Mononuclear cell (primary cell): ENCODE data around the gene KDM6A. TPM values are rescaled to one million over a fixed set of nuclear protein-coding genes. Genes with fewer than 3 reads are reported as not detected.
"Not testable (repeated sequence)": the region's sequence is repeated elsewhere in the genome, so short reads cannot be mapped to it uniquely, and the experiment has no call there.

Experiments used
- H3K27me3 ChIP-seq: 2 replicates; pipeline ENCODE4 v1.6.0; 2011; ENCODE audit warnings: low read length, control low read depth; ENCODE audit not compliant: insufficient read depth
- H3K4me1 ChIP-seq: 2 replicates; pipeline ENCODE4 v1.5.1; 2011; ENCODE audit warnings: mild to moderate bottlenecking, low read length, control low read depth; ENCODE audit not compliant: insufficient read depth
- H3K4me3 ChIP-seq: 2 replicates; pipeline ENCODE4 v1.5.1; 2011; ENCODE audit warnings: mild to moderate bottlenecking, low read length, moderate library complexity
- H3K9me3 ChIP-seq: 2 replicates; pipeline ENCODE4 v1.5.1; 2011; ENCODE audit warnings: low read depth, mild to moderate bottlenecking, control low read depth, low read length
- total RNA-seq: library from RNA; depleted of rRNA; stranded (reverse); fragments of >200 nt; gene quantifications from one replicate; pipeline ENCODE4 v1.2.3, GENCODE V29; 2012

Gene KDM6A
- total RNA-seq, 1 donor, result 115 TPM

GRCh38 chrX:44980403-44980802, 107.4 kb downstream of the KDM6A start:
- H3K4me1 ChIP-seq, result no peaks in the 10 kb centered on the region
- no peak overlapping the region for H3K4me3 ChIP-seq
- no peaks in the 10 kb centered on the region for H3K27me3 ChIP-seq
- H3K9me3 ChIP-seq, result no peaks in the 10 kb centered on the region

GRCh38 chrX:44980883-44981282, 107.9 kb downstream of the KDM6A start:
- Histone ChIP-seq H3K4me3 (no peak overlapping the region), H3K4me1 (no peaks in the 10 kb centered on the region), H3K27me3 (no peaks in the 10 kb centered on the region), H3K9me3 (no peaks in the 10 kb centered on the region)

DNA sequence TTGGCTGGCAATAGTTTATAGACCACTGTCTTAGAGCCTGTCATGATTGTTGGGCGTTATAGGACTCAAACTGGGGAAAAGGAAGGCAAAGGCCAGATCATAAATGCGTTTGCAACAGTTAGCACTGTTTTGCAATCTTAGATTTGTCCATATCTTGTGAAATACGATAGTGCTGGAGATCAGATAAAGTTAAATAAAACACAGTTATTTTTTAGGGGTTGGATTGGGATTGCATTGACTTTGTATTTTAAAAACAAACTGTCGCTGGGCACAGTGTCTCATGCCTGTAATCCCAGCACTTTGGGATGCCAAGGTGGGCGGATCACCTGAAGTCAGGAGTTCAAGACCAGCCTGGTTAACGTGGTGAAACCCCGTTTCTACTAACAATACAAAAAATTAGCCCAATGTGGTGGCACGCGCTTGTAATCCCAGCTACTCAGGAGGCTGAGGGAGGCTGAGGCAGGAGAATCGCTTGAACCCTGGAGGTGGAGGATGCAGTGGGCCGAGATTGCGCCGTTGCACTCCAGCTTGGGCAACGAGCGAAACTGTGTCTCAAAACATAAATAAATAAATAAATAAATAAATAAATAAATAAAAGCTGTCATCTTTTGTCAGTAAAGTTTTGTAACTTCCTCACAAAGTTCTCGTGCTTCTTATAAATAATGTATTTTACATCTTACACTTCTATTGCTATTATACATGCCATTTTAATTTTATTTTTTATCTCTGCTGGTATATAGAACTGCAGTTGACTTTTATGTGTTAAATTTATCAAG, 117.2 kb downstream of the KDM6A start:
- Histone ChIP-seq H3K27me3 (no peaks in the 10 kb centered on the region), H3K9me3 (no peaks in the 10 kb centered on the region), H3K4me3 (no peak overlapping the region), H3K4me1 (peaks cover 4% of the 10 kb centered on the region)

- Histone ChIP-seq H3K4me3 (no peak overlapping the region), H3K4me1 (peaks cover 16% of the 10 kb centered on the region), H3K9me3 (no peaks in the 10 kb centered on the region), H3K27me3 (no peaks in the 10 kb centered on the region)
Observed at GRCh38 chrX:44992775-44993174, 119.8 kb downstream of the KDM6A start.

GRCh38 chrX:44996277-44996676, 123.3 kb downstream of the KDM6A start:
- H3K9me3 ChIP-seq, result no peaks in the 10 kb centered on the region
- H3K27me3 ChIP-seq, result no peaks in the 10 kb centered on the region
- peaks cover 19% of the 10 kb centered on the region for H3K4me1 ChIP-seq
- no peak overlapping the region for H3K4me3 ChIP-seq

- Histone ChIP-seq H3K9me3 (no peaks in the 10 kb centered on the region), H3K4me1 (peaks cover 25% of the 10 kb centered on the region), H3K4me3 (no peak overlapping the region), H3K27me3 (no peaks in the 10 kb centered on the region)
Observed at GRCh38 chrX:44997282-44997812, 124.4 kb downstream of the KDM6A start.

- Histone ChIP-seq H3K4me1 (peaks cover 25% of the 10 kb centered on the region), H3K4me3 (no peak overlapping the region), H3K27me3 (no peaks in the 10 kb centered on the region), H3K9me3 (no peaks in the 10 kb centered on the region)
Observed at GRCh38 chrX:44997888-44998287, 124.9 kb downstream of the KDM6A start.

DNA sequence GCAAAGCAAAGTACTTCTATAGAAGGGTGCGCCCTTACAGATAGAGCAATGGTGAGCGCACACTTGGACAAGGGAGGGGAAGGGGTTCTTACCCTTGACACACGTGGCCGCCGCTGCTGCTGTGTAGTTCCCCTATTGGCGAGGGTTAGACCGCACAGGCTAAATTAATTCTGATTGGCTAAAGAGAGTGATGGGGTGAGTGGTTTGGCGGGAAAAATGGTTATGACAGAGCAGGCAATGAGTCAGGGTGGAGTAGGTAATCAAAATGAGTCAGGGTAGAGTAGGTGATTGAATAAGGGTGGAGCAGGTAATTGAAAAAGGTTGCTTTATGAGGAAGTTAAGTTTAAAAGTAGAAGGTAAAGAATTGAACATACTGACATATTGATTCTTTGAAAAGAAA, 126.2 kb downstream of the KDM6A start:
- not testable (repeated sequence) for H3K9me3 ChIP-seq, H3K4me3 ChIP-seq, H3K27me3 ChIP-seq
- peaks cover 25% of the 10 kb centered on the region for H3K4me1 ChIP-seq

GRCh38 chrX:44999872-45000271, 126.9 kb downstream of the KDM6A start:
- H3K9me3 ChIP-seq, H3K27me3 ChIP-seq, H3K4me3 ChIP-seq: not testable (repeated sequence)
- H3K4me1 ChIP-seq, result peaks cover 25% of the 10 kb centered on the region

DNA sequence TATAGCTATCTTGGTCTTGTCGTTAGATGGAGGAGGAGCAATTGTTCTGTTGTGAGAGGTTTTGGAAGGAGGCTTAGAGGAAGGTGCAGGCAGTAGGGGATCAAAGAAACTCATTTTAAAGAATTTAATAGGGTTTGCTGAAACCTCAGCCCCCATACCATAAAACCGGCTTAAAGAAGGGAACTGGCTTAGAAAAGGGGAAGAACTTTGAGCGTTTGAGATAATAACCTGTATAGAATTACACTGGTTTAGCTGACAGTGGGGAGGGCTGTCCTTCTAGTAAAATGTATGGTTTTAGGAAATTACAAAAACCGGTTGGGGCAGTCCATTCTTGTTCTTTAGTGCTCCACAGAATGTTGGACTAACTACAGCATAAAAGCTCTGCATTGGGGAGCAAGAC, 128.1 kb downstream of the KDM6A start:
- no peaks in the 10 kb centered on the region for H3K27me3 ChIP-seq
- no peaks in the 10 kb centered on the region for H3K9me3 ChIP-seq
- no peak overlapping the region for H3K4me3 ChIP-seq
- H3K4me1 ChIP-seq, result peaks cover 25% of the 10 kb centered on the region

GRCh38 chrX:45003085-45003484, 130.1 kb downstream of the KDM6A start:
- H3K4me3 ChIP-seq, result no peak overlapping the region
- H3K27me3 ChIP-seq, result no peaks in the 10 kb centered on the region
- H3K4me1 ChIP-seq, result peaks cover 18% of the 10 kb centered on the region
- no peaks in the 10 kb centered on the region for H3K9me3 ChIP-seq

DNA sequence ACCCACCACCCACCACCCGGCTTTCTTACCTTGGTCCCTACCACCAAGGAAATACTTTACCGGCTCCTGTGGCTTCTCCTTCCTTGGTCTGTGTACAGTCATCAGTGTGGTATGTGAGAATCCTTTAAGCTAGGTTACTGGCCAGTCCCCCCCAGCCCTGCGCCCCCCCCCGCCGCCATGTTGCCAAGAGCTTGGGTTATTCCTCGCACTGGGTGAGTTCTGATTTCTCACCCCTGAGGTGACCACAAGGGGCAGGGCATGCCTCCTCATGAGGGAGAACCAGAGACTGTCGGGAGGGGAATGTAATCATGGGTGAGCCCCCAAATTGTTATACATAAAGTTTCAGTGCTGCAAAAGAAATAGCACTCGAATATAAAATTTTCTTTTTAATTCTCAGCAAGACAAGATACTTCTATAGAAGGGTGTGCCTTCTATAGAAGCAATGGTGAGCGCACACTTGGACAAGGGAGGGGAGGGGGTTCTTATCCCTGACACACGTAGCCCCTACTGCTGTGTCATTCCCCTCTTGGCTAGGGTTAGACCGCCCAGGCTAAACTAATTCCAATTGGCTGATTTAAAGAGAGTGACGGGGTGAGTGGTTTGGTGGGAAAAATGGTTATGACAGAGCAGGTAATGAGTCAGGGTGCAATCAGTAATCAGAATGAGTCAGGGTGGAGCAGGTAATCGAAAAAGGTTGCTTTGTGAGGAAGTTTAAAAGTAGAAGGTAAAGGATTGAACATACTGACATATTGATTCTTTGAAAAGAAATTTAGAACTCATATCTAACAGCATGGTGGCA, 133.2 kb downstream of the KDM6A start:
- no peaks in the 10 kb centered on the region for H3K27me3 ChIP-seq
- peaks cover 15% of the 10 kb centered on the region for H3K4me1 ChIP-seq
- no peaks in the 10 kb centered on the region for H3K9me3 ChIP-seq
- no peak overlapping the region for H3K4me3 ChIP-seq

GRCh38 chrX:45007598-45007997, 134.6 kb downstream of the KDM6A start:
- no peaks in the 10 kb centered on the region for H3K9me3 ChIP-seq

GRCh38 chrX:45009371-45010000, 136.5 kb downstream of the KDM6A start:
- H3K4me3 ChIP-seq, result no peak overlapping the region
- H3K27me3 ChIP-seq, result no peaks in the 10 kb centered on the region
- H3K4me1 ChIP-seq, result peaks cover 8% of the 10 kb centered on the region
- no peaks in the 10 kb centered on the region for H3K9me3 ChIP-seq

More at GRCh38 chrX:45007598-45007997, 134.6 kb downstream of the KDM6A start:
- Histone ChIP-seq H3K27me3 (no peaks in the 10 kb centered on the region), H3K4me3 (no peak overlapping the region), H3K4me1 (peaks cover 8% of the 10 kb centered on the region)

- no peaks in the 10 kb centered on the region for H3K27me3 ChIP-seq
- no peak overlapping the region for H3K4me3 ChIP-seq
- H3K9me3 ChIP-seq, result no peaks in the 10 kb centered on the region
- peaks cover 8% of the 10 kb centered on the region for H3K4me1 ChIP-seq
Observed at GRCh38 chrX:45011131-45011530, 138.1 kb downstream of the KDM6A start.
